ENCODE data around the gene SPAG6. TPM values are rescaled to one million over a fixed set of nuclear protein-coding genes. Genes with fewer than 3 reads are reported as not detected.

Gene SPAG6
- total and polyA plus RNA-seq, 2 of the 8 experiments (the other 6 are each of a cell fraction or from before 2014, with no cell fraction given), result 0.14 TPM; not detected in 1

DNA sequence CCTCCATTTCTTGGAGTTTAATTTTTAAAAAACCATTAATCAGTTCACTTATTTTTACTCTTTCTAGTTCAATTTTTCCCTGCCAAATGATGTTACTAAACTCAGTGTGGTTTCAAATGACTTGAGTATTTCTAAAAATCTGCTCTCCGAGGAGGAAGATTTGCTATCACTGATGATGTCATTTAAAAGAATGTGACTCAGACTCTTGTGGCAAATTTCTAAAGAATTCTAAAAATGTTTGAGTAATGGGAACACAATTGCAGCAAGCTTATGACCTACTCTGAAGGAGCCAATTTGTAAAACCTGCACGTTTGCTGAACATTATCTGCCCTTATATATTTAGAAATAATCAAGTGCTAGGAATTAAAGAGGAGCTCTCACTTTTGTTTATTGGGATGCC is 88.6 kb downstream of the SPAG6 start (continued):
- TF ChIP-seq ZNF274 (IDR thresholded peaks at IDR 0.05; ENCODE audit: borderline replicate concordance, extremely low read depth, low read length) (no peak), RNF2 (IDR thresholded peaks at IDR 0.05; ENCODE audit: borderline replicate concordance, low read depth, low read length, missing control alignments, poor library complexity, severe bottlenecking) (no peak), TAF1 (IDR thresholded peaks at IDR 0.05; ENCODE audit: low read depth, low read length) (no peak)

Measured in H1 (cell line).